AG10803 (cell line): ENCODE results near the gene PTPRCAP.

ENCODE experiments used
- DNase-seq: peaks from one replicate; pipeline ENCODE4 v3.0.0; 2010; ENCODE audit warnings: low read depth
- H3K4me3 ChIP-seq: 2 replicates; pipeline ENCODE4 v1.5.1; 2011; ENCODE audit warnings: mild to moderate bottlenecking, low read length, control low read depth
- CTCF ChIP-seq: conservative IDR thresholded peaks from 2 replicates; pipeline ENCODE4 v1.5.1; 2011; ENCODE audit warnings: mild to moderate bottlenecking, low read length, control low read depth, inconsistent platforms

The PTPRCAP gene

GRCh38 chr11:67463186-67463585 lies 25.7 kb upstream of the PTPRCAP start:
- TF ChIP-seq CTCF, result no peak
- H3K4me3 ChIP-seq, result no peak overlapping the region
- no peak for DNase-seq

GRCh38 chr11:67458266-67458665 lies 20.8 kb upstream of the PTPRCAP start:
- DNase-seq, result no peak
- H3K4me3 ChIP-seq, result no peak overlapping the region
- TF ChIP-seq CTCF, result no peak

GRCh38 chr11:67457453-67457852 lies 20.0 kb upstream of the PTPRCAP start:
- no peak for DNase-seq
- TF ChIP-seq CTCF, result no peak
- H3K4me3 ChIP-seq, result no peak overlapping the region

GRCh38 chr11:67456068-67456705 lies 18.7 kb upstream of the PTPRCAP start:
- no peak for TF ChIP-seq CTCF
- no peak for DNase-seq
- H3K4me3 ChIP-seq, result no peak overlapping the region

- TF ChIP-seq CTCF, result no peak
- no peak within 1 kb of the TSS for H3K4me3 ChIP-seq
- no peak for DNase-seq
Observed at GRCh38 chr11:67455054-67455453, 17.6 kb upstream of the PTPRCAP start, which contains the start of gene CABP4. CABP4 (plus strand) TSS chr11:67455354; CDS start chr11:67455424, 70 bp downstream.

- no peak for TF ChIP-seq CTCF
- no peak for DNase-seq
- H3K4me3 ChIP-seq, result no peak overlapping the region
Observed at GRCh38 chr11:67453816-67454732, 16.6 kb upstream of the PTPRCAP start.
